NCI-H69 (cell line): ENCODE measurements around the gene MS4A2.
A peak's percentile ranks its signal among the peaks of the same experiment; 100 is the strongest.
"Not testable (repeated sequence)": the region's sequence is repeated elsewhere in the genome, so short reads cannot be mapped to it uniquely, and the experiment has no call there.

Experiments used
- DNase-seq: peaks from one replicate; lab custom pipeline; 2025; lab: John Stamatoyannopoulos, UW

Gene MS4A2

GRCh38 chr11:60101368-60101767 is 12.9 kb downstream of the MS4A2 start:
- DNase-seq: not testable (repeated sequence)

GRCh38 chr11:60104471-60105115 is 16.1 kb downstream of the MS4A2 start:
- DNase-seq: not testable (repeated sequence)

- not testable (repeated sequence) for DNase-seq
These were observed 20.2 kb downstream of the MS4A2 start for GRCh38 chr11:60108631-60109030.

GRCh38 chr11:60111793-60112192 is 23.3 kb downstream of the MS4A2 start:
- DNase-seq: no peak

- no peak for DNase-seq
These were observed 28.7 kb downstream of the MS4A2 start for GRCh38 chr11:60116996-60117790.

GRCh38 chr11:60118338-60118737 is 29.9 kb downstream of the MS4A2 start:
- no peak for DNase-seq

- DNase-seq: no peak
These were observed 31.2 kb downstream of the MS4A2 start for GRCh38 chr11:60119710-60120109.

GRCh38 chr11:60121264-60121663 is 32.8 kb downstream of the MS4A2 start:
- DNase-seq: no peak

- DNase-seq: no peak
These were observed 34.1 kb downstream of the MS4A2 start for GRCh38 chr11:60122414-60123036.

- DNase-seq: no peak
These were observed 36.5 kb downstream of the MS4A2 start for GRCh38 chr11:60124802-60125432.

- no peak for DNase-seq
These were observed 37.6 kb downstream of the MS4A2 start for GRCh38 chr11:60125956-60126585.

- no peak for DNase-seq
These were observed 38.9 kb downstream of the MS4A2 start for GRCh38 chr11:60127311-60127811.

GRCh38 chr11:60128376-60128775 is 39.9 kb downstream of the MS4A2 start:
- no peak for DNase-seq

GRCh38 chr11:60128866-60129265 is 40.4 kb downstream of the MS4A2 start:
- DNase-seq: not testable (repeated sequence)

GRCh38 chr11:60129853-60130252 is 41.4 kb downstream of the MS4A2 start:
- DNase-seq: no peak

GRCh38 chr11:60130496-60130895 is 42.0 kb downstream of the MS4A2 start:
- peak; percentile 26 for DNase-seq

GRCh38 chr11:60131912-60132311 is 43.4 kb downstream of the MS4A2 start:
- DNase-seq: no peak

GRCh38 chr11:60133917-60134316 is 45.5 kb downstream of the MS4A2 start:
- DNase-seq: no peak

- DNase-seq: no peak
These were observed 55.3 kb downstream of the MS4A2 start for GRCh38 chr11:60143768-60144167.

- no peak for DNase-seq
These were observed 57.2 kb downstream of the MS4A2 start for GRCh38 chr11:60145677-60146076.
